SIG-M5 treated with dmso at 0.1 percent for 504 hours (cell line): Measurements from ENCODE around the gene TCEA2.

Experiments
- DNase-seq: peaks from one replicate; lab custom pipeline; 2025; ENCODE audit not compliant: unreplicated experiment; lab: John Stamatoyannopoulos, UW

The TCEA2 gene

DNA sequence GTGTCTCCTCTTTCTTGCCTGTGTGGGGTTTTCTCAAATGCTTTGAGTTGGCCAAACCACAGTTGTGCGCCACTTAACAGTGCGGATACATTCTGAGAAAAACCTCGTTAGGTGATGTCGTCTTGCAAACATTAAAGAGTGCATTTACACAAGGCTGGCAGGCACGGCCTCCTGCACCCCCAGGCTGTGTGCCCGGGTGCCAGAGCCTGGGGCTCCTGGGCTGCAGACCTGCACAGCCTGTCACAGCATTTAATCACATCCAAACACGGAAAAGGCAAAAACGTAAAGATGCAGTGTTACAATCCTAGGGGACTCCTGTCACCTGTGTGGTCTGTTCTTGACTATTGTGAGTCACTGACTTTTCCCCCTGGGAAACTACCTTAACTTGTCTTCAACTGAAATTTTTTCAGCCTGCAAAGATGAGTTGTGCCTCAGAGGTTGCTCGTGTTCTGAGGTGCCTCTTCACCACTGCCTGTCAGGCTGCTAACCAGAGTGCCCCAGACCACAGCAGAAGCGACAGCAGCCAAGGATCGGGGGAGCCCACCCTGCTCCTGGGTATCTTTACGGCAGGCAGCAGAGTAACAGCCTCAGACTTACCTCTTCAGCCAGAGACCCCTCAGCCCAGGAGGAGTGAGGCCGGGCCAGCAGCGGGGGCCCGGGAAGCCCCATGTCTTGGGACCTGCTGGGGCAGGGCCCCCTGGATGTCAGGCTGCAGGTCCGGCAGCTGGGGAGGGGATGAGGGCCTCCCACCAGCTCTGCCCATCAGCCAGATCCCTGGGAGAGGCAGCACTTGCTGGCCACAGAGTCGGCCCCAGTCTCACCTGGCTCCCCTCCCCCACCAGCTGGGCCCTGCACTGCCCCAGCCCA is 27.7 kb upstream of the TCEA2 start:
- no peak for DNase-seq

DNA sequence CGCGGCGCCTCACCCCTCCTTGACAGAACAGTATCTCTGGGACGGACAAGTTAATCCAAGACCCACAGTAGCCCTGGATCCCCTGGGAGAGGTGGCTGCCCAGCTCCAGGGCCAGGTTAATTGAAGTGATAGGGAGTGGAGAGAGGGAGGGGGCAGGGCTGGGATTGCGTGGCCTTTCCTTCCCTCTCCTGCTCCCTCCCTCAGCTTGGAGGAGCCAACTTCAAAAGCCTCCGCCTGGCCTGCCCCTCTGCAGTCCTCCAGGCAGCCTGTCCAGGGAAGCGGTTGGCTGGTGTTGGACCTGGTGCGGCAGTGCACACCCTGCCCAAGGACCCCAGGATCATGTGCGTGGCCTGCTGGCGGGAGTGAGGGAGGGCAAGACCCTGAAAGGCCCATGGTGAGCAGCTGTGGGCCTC is 27.1 kb upstream of the TCEA2 start, which contains the start of gene C20orf204:
TSS of gene C20orf204 (plus strand) at position 250 of the 413 bp plus-strand sequence. CDS start at position 392, 142 bp downstream.
- no peak for DNase-seq

DNA sequence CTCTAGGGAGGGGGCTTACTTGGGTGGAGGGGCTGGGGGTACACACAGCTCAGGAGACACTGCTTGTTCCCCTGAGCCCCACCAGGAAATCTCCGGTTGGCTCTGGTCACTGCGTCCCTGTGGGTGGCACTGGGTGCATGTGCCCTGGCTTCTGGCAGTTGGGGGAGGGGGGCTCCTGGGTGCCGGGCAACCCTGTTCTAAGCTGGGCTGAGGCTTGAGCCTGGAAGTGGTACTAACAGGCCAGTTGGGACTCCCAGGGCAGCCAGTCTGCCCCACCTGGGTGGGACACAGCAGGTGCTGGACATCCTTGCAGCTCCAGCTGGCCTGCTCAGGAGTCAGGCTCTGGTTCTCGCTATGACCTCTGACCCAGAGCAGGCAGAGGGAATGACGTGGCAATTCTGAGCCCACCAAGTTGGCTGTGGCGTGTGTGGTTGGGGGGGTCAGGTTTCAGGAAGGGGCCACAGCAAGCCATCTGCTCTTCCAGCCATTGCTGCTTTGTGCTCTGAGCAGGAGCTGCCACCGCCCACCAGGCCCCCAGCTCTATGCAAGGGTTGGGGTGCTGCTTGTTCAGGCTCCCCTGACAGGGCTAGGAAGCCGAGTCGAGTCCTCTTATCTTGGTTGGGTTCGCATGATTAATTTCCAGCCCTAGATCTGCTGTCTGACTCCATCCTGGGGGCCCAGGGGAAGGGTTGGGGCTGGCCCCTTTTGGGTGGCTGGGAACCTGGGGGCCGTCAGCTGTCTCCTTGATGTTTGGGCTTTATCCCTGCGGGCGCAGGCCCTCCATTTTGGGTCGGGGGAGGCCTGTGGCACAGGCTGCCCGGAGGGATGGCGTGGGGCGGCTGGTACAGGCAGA is 26.4 kb upstream of the TCEA2 start:
- DNase-seq: no peak

DNA sequence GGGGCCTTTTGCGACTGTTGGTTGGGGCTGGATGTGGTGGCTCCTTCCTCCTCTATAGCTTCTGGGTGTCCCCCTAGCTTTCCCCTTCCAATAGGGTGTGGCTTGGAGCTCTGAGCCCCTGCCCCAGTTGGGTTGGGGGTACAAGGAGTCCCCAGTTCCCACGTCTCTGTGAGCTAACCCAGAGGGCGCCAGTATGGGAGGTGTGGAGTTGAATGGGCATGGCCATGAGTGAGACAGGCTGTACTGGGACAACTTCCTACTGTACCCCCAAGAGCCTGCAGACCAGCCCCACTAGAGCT is 25.9 kb upstream of the TCEA2 start:
- DNase-seq: no peak

DNA sequence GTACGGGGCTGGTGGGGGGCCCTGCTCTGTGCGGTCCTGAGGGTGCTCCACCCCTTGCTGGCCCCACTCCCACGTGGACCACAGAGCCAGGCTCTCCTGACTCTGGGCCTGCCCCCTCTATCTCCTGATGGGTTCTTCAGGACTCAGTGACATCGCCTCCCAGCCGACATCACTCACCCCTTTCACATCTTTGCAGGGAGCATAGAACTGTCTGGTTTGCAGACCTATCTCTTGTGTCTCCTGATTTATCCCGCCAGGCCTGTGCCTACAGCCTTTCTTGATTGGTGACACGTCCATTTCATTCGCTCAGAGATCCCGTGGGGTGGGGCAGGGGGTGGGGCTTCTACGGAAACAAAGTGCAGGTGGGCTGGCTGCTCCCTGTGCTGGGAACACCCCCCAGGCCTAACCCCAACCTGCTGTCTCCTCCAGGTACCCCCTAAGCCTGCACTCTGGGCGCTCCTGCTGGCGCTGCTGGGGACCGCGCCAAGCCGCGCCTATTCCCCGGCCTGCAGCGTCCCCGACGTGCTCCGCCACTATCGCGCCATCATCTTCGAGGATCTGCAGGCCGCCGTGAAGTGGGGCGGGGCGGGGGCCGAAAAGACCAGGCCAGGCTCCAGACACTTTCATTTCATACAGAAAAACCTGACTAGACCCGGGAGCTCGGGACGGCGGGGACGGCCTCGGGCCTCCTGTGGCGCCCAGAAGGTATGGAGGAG is 25.3 kb upstream of the TCEA2 start:
- no peak for DNase-seq

DNA sequence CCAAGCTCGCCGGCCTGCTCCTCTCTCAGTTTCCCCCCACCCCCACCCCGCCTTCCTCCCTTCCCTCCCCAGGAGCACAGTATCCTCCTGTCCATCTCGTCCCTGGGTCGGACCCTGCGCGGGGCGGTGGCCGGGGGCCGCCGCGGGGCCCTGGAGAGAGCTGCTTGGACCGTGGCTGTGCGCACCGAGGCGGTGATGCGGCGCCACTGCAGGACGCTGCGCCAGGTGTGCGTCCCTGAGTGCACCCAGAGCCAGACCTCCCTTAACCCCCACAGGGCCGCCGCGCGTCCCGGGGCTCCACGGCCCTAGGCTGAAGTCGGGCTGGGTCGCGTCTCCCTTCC is 24.8 kb upstream of the TCEA2 start:
- no peak for DNase-seq

DNA sequence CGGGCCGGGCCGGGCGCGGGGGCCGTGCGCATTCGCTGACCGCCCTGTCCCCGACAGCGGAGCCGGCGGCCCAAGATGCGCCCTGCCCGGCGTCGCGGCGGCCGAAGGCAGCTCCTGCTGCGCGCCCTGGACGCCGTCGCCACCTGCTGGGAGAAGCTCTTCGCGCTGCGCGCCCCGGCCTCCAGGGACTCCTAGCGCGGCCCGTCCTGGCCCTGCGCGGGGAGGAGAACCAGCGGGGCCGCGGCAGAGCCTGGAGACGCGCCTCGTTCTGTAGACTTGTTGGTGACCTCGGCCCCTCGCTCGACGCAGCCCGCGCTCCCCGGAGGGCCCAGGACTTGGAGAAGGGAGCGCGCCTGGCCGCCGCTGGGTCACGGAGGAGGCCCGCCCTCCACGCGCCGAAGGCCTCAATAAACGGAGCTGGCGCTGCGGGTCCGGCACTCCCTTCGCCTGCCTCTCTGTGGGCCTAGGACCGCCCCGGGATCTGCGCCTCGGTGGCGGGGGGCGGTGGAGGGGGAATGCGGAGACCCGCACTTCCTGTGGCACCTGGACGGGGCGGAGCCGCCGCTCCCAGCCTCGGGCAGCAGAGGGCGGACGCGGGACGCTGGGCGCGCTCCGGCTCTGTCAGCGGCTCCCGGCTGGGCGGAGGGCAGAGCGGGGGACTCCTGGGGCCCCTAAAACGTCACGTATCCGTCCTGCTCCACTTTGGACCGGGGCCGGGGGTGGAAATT is 24.3 kb upstream of the TCEA2 start:
- peak; percentile 71 for DNase-seq

DNA sequence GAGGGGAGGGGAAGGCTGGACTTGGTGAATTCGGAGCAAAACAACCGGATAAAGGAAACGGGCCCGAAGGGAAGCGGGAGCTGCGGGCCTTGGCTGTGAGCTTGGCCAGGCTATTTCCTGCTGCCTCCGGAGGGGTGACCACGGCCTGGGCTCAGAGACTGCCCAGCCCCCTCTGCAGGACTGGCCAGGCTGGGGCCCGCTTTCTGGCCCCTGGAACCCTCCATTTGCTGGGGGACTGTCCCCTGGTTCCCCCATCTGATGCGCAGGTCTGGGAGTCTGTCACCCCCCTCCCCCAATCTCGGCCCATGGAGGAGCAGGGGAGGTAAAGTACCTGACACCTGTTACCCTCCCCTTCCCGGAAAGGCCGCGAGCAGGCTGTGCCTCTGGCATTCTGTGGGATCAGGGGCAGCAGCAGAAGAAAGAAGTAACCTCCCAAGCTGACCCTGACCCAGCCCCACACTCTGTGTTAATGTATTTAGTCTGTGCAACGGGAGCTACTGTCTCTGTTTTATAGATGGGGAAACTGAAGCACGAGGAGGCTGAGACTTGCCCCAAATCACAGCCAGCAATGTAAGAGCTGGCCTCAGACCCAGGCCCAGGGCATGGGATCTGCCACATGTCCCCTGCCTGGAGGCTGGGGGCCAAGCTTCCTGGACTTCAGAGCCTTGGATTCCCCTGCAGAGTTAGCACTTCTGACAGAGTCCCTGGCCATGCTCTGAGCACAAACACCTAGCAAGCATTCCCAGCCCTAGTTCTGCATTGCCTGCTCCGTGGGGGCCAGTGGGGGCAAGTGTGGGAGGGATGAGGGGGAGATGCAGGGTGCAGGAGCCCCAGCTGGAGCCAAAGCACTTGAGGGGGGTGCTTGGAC is 23.5 kb upstream of the TCEA2 start:
- no peak for DNase-seq

DNA sequence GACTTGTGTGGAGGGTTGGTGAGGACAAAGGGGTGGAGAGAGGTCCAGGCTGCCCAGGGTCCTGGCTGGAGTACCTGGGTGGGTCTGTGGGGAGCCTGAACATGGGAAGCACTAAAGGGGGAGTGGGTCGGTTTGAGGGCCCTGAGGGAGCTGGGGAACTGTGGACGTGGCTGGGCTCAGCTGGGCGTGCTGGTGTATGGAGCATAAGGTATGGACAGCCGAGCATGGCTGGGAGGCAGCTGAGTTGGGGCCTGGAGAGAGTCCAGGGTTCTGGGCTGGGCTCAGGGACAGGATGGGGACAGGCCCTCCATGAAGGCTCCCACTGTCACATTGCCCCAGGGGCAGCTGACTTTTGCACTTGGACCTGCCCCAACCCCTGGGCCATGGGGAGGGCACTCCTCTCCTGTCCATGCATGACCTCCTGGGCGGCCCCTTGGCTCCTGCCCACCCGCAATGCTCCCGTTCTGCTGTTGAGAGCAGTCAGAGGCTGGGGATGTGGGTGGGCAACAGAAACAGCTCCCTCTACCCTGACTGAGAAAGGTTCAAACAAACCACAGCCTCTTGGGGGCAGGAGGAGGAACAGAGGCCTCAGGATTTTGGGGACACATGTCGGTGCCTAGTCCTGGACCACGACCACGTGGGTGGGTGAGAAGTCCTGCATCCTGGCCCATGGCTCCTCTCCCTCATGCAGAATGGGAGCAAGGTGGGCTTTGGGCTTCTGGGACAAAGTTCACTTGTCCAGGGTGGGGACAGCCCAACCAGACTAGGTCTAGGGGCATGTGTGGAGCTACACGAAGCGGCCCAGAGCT is 22.6 kb upstream of the TCEA2 start:
- DNase-seq: no peak

DNA sequence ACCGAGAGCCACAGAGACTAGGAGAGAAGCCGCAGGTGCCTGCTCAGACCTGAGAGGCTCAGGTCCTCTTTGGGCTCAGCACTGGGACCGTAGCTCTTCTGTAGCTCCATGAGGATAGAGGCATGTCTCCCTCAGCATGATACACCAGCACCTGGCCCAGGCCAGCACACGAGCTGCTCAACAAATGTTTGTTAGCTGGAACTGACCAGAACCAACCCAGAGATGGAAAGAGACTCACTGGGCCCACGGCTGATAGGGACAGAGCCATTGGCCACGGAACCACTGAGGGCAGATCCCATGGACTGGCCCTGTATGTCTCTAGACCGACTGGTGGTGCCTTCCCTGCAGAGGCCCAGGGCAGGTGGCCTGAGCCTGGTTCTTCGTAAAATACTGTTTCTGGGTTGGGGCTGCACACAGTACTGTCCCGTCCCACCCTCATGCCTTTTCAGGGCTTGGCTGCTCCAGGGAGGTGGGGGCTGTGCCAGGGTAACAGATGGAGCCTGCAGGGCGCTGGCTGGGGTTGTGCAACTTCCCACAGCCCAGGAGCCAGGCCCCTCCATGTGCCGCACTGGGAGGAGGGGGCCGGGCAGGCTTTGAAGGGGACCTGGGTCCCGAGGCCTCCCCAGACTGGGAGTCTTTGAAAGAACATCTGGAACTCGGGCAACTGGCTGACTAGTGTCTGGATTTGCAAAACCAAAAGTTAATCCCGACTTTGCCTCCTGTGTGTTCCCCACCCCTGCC is 21.8 kb upstream of the TCEA2 start:
- DNase-seq: peak; percentile 30

DNA sequence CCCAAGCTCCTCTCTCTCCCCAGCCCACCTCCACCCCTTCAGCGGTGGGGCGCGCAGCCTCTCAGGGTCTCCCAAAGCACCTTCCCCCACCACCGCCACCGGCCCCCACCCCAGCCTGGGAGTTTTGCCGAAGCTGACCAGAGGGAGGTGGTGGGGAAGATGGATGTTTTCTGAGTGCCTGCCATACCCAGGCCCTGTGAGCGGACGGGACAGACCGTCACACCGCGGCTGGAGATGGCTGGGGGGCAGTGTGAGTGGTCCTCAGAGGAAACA is 21.3 kb upstream of the TCEA2 start:
- no peak for DNase-seq

DNA sequence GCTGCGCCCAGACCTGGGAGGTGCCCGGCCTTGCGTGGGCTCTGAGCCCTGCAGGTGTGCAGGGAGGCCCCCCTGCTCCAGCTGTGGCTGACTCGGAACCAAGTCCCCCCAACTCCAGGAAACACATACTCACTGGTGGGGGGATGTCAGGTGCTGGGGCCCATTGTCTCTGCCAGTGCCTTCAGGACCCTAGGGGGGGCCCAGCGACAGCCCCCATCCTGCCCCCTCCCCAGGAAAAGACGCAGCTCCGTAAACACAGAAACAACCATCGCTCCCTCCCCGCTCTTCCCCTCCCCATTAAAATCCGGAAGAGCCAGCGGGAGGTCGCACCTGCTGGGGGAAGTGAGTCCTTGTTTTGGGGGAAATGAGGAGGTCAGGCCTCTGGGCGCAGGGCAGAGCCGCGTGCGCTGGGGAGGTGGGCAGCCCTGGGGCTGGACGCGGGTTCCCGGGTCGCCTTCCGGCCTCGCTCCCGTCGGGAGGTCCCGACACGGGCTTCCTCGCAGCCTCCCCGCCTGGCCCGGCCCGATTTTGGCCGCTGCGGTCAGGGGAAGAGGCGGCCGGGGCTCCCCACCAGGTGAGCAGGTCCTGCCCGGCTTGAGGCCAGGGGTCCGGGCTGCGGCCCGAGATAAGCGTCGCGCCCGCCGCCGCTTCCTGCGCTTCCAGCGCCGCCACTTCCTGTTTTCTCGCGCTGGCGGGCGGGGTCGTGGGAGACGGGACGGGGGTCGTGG is 20.8 kb upstream of the TCEA2 start:
- no peak for DNase-seq

DNA sequence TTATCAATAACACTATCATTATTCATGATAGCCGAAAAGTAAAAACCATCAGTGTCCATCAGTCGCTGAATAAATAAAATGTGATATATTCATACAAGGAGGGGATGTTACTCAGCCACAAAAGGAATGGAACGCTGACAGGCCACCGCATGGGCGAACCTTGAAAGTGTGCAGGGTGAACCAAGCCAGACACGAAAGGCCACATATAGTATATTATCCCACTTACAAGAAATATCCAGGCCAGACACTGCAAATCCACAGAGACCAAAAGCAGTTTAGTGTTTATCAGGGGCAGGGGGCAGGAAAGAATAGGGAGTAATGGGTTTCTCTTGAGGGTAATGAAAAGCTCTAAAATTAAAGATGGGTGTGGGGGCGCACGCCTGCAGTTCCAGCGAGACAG is 19.2 kb upstream of the TCEA2 start:
- no peak for DNase-seq

DNA sequence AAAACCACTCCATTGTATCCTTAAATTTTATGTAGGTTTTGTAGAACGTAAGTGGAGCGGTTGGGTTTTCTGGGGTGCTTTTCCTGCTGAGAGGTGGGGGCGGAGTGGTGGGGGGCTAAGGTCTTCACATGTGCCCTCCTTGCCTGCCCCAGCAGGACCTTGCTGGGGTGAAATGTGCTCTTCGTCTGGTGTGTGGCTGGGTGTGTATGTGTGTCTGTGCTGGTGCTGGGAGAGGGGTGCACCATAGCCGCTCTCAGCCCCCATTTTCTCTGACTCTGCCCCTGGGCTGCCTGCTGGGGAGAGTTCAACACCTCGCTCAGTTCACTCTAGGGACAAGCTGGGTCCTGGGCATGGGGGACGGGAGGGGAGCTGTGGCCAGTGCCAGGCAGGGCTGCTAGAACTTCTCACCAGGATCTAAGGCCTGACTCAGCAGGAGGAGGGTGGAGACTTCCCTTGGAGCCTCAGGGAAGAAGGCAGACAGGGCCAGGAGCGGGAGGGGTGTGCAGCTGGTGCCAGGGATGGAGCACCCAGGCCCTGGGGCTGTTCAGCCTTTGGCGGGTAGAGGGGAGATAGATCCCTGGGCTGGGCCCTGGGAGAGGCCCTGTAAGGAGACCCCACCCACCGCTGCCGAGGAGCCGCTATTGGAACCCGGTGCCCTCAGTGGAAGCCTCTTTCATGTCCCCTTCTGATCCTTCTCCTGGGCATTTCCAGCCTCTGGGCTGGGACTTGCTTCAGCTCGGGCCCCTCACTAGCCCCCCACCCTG is 18.3 kb upstream of the TCEA2 start:
- no peak for DNase-seq

DNA sequence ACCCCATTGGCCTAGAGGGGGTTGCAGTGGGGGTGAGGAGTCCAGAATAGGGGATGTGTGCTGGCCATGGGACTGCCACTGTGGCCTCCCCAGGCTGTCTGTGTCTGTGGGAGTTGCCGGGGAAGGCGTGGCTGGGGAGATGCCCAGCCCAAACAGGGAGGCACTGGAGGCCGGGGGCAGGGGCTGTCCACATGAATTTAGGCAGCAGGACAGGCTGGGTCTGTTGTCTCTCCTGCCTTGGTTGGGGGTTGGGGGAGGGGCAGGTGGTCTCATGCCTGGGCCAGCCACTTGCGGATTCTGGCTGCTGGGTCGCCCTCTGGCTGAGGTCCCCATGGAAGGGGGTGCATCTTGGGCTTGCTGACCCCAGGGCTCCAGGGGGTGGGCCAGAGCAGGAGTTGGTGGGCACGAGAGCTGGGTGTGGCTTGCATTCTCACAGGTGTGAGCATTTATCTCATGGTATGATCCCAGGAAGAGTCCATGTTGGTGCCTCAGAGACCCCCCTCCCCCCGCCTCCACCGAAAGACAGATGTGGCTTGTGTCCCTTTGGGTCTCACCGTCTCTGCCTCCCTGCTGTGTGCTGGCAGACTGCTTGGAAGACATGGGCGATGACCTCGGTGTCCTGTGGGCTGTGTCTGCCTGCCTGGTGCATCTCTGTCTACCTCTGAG is 17.5 kb upstream of the TCEA2 start:
- DNase-seq: no peak

DNA sequence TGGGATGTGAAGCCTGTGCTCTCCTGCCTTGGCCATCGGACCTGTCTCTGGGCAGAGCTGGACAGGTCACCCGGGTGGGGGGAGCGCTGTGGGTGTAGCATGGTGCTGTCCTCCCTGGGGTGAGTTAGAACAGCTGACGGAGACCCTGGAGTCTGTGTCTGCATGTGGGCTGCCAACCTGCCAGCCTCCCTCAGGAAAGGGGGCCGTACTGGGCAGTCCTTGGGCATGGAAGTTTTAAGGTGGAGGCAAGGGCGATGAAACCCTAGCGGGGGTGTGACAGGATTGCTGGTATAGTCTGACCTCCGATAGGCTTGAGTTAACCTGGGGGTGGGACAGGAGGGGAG is 16.0 kb upstream of the TCEA2 start:
- no peak for DNase-seq

DNA sequence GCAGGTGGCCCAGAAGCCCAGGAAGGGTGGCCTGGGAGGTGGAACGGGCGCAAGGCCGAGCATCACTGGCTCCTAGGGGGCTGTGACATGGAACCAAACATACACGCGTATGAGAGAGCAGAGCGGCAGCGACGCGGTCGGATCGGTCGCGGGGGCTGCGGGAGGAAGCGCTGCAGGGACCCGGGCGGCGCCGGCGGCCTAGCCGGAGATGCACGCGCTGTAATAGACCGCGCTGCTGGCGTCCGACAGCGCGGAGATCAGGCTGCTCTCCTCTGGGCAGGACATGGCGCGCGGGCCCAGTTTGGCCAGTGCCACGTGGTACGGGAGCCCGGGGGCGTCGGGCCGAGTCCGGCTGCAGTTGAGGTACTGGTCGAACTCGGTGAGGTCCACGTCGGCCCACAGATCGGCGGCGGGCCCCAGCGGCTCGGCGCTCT is 15.0 kb upstream of the TCEA2 start:
- DNase-seq: no peak
